ENCODE data around the gene PAGR1. TPM values are rescaled to one million over a fixed set of nuclear protein-coding genes. Genes with fewer than 3 reads are reported as not detected.
A peak's percentile ranks its signal among the peaks of the same experiment; 100 is the strongest.

PAGR1 gene
- total and polyA plus RNA-seq, 9 of the 15 experiments (the other 6 are each of a cell fraction or from before 2014, with no cell fraction given), result 1.4 to 58.2 (median 16.8) TPM

GRCh38 chr16:29808219-29808900, 7.6 kb upstream of the PAGR1 start (continued):
- 0 out of 2 replicates have a peak, but pooled peaks have one; percentile 50 for TF ChIP-seq MAX (CRISPR knock-in tag; IDR thresholded peaks at IDR 0.05)
- TF ChIP-seq SMAD3 (CRISPR knock-in tag; conservative IDR thresholded peaks at IDR 0.05), result no peak
- TF ChIP-seq SMAD4 (CRISPR knock-in tag; conservative IDR thresholded peaks at IDR 0.05), result no peak
- TF ChIP-seq C11orf30 (IDR thresholded peaks at IDR 0.05; ENCODE audit: low read depth), result peak; percentile 68
- no peak for TF ChIP-seq TGIF2 (CRISPR knock-in tag; IDR thresholded peaks at IDR 0.05)
- TF ChIP-seq MGA (IDR thresholded peaks at IDR 0.05), result peak; percentile 70
- peak; percentile 83 for TF ChIP-seq ZNF316 (IDR thresholded peaks at IDR 0.05)
- peak in 1 of 2 experiments; percentile 32; a peak in 1 of 4 replicates for TF ChIP-seq MLLT1 (IDR thresholded peaks at IDR 0.05)
- no peak for TF ChIP-seq KLF1 (tag; IDR thresholded peaks at IDR 0.05)
- TF ChIP-seq PRMT5 (CRISPR knock-in tag; IDR thresholded peaks at IDR 0.05), result no peak
- TF ChIP-seq E2F6 (IDR thresholded peaks at IDR 0.05; ENCODE audit: borderline replicate concordance in 1 of 2, extremely low read depth in 1 of 2, insufficient read depth in 1 of 2, insufficient read length in 1 of 2, low read depth in 1 of 2, low read length in 1 of 2, poor library complexity in 1 of 2, severe bottlenecking in 1 of 2), result peak in 1 of 2 experiments; percentile 73
- no peak for TF ChIP-seq TCF7 (IDR thresholded peaks at IDR 0.05; ENCODE audit: borderline replicate concordance)
- no peak for TF ChIP-seq TFAM (CRISPR knock-in tag; conservative IDR thresholded peaks at IDR 0.05)

All from K562 (cell line).